HG03175 (cell line): ENCODE data around the gene ENPP3.

Experiments
- ATAC-seq: cut with Tn5 transposase; IDR thresholded peaks from one replicate; pipeline ENCODE4 v1.9.1; 2021; ENCODE audit warnings: mild to moderate bottlenecking, moderate library complexity; ENCODE audit not compliant: unreplicated experiment

Gene ENPP3

DNA sequence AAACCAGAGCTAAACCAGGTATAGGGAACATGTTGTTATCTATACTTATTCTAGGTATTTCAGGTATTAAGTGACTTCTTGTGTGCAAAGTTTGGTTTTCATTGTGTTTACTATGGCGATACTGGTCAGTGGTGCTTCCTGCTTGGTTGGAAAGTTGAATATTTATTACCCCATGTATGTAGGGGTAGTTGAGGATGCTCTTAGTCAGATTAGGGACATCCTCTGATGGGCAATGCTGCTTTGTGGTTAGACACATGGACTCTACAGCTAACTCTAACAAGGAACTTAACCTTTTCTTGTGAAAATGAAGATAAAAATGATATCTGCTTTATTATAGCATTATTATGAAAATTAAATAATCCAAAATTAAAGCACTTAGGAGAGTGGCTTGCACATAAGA lies 126.6 kb downstream of the ENPP3 start:
- ATAC-seq, result no peak

DNA sequence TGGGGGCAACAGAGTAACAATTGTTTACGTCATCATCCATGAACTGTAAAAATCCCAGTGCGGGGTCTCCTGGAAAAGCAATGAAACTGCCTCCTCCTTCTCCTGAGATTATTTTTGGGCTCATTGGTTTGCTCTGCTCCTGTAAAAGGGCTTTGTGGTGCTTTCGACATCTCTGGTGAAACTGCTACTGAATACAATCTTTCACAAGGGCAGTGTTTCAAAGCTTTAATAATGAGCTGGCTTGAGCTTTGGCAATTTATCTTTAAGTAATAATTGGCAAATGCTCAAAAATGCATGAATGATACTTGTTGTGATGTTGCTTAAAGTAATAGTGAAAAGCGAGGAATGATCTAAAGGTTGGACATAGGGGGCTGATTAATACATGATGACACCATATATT lies 127.2 kb downstream of the ENPP3 start:
- ATAC-seq, result no peak

DNA sequence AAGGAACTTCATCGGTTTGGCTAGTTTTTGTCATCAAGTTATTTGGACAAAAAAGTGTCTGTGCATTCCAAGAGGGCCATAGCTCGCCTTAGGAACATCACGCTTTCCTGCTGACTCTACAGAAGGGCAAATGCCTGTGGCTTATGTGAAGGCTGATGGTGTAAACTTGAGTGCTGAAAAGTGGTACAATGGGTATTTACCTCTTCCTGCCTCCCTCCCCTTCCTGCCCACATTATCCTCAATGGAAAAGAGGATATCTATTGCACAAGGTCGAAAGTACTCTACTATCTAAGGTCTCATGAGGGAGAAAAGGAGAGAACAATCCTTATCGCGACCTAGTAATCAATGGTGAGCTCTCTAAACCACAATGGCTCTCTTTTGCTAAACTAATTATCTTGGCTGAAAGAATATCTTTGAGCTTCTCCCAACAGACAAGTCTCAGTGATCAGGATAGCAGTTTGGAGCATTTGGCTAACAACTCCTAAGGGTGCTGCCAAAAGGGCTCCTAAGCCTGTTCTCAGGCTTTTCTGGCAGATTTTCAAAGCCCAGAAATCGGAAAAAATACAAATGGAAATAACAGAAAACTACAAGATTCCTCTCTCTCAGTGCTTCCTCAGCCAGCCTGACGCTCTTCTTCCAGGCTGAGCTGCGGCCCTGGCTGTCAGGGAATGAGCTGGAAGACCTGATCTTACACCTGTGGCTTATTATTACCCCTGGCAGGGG lies 128.1 kb downstream of the ENPP3 start:
- no peak for ATAC-seq

DNA sequence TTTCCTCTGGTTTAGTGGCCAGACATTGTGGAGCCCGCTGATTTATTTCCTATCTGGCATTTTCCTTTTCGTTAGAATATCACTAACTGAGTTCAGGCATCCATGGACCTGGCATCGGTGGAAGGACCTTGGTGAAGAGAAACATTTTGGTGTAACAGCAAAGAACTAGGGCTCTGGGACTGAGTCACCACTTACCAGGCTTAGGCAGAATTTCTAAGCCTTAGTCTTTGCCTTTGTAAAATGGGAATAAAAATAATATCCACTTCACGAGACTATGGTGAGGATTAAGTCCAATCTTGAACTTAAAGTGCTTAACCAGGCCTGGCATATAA lies 128.7 kb downstream of the ENPP3 start:
- ATAC-seq, result no peak

DNA sequence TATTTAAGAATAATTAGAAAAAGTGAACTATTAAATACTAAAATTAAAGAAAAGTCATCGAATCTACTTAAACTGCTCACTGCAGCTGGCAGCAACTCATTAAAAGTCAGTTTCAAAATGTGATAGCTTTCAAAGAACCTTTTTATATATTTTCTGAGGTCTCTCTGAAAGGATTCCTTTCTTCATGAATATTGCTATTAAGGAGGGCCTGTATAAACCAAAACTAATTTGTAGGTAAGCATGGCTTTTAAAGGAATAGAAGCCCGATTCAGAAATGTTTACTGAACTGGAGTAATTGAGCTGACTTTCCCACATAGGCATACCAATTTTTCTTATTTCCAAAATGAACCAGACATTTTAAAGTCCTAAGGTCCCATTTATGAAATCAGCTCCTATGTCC lies 129.5 kb downstream of the ENPP3 start:
- no peak for ATAC-seq

DNA sequence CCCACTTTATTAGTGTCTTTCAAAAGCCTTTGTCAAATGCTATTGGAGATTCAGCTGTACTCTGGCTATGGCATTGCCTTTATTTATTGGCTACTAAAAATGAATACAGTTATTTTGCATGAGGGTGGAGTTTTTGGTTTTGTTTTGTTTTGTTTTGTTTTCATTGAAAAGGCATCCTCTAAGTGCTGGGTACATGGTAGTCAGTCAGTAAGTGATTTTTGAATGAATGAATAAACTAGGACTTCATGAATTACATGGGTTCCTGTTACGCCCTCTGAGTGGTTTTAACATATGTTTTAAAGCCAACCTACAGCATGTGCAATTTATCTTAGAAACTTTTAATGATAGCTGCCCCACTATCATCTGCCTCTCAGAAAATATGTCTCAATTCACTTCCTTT lies 131.9 kb downstream of the ENPP3 start:
- no peak for ATAC-seq

DNA sequence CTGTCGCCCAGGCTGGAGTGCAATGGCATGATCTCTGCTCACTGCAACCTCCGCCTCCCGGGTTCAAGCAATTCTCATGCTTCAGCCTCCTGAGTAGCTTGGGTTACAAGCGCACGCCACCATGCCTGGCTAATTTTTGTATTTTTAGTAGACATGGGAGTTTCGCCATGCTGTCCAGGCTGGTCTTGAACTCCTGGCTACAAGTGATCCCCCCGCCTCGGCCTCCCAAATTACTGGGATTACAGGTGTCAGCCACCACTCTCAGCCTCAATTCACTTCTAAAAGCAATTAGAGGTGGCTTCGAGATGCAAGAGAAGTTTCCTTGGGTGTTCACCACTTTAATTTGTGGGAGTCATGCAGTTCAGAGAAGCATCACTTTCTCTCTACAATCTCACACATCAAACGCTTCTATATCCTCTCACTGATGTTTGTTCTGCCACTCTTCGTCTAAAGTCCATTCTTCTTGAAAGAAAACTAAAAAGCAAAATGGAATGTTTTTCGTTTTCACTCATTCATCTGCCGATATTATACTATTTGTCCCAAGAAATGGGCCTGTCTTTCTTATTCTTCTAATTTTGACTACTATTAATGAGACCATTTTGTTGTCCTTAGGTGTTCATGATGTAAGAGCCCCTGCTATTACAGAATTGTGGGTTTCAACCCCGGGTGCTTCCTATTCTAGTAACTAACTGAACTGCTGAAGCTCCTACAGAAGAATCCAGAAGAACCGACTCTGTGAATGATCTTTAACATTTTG lies 132.5 kb downstream of the ENPP3 start:
- no peak for ATAC-seq

DNA sequence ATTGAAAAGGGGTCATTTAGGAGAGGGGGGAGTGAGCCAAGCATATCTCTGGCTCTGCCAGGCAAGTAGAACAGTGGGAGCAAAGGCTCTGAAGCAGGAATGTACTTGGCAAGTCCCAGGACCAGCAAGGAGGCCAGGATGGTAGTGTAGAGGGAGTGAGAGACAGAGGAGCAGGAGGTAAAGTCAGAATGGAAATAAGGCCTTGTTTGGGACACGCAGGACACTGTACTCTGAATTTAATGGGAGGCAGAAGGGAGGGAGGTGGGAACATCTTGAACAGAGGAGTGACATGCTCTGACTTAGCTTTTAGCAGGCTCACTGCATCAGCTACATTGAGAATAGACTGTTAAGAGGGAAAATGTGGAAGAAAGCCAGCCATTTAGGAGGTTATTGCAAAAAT lies 133.7 kb downstream of the ENPP3 start:
- no peak for ATAC-seq

DNA sequence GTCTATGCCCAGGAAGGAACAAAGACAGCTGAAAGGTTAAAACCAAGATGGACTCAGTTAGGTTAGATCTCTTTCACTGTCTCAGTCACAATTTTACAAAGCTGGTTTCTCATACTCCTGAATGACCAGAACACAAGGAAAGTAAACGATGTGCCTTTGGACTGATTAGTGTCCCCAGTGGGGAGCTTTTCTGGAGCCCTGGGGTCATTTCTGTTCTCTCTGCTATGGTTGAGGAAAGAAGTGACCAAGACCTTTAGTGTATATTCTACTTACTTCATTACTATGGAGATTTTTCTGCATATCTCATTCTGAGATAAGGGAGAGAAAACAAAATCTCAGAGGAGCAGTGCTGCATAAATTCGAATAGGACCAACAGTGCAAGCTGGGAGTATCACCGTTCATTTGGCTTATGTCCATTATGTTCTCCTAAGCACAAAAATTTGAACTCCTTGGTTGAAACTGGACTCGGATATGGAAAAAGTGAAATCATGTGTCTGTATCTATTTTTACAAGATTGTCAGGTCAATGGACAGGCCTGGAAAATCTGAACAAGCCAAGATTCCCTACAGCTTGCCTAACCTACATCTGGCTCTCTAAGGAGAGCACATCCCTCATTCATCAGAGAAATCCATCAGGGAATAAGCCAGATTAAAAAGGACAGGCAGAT lies 136.3 kb downstream of the ENPP3 start:
- ATAC-seq, result no peak

DNA sequence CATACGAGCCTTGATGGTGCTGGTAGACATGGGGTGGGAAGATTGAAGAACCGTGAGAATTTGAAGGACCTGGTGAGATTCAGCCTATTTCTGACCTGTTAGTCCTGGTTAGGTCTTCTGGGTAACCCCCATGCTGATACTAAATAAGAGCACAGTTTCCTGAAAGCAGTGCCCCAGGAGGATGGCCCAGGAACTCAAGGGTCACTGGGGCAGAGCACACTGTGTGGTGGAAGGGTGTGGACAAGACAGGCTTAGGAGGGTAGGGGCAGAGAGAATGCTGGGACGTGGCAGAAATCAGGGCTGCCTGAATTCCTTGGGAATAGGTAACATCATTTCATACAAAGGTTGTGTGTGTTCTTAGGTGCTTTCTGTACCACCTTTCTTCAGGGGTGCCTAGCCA lies 138.8 kb downstream of the ENPP3 start:
- ATAC-seq, result no peak

DNA sequence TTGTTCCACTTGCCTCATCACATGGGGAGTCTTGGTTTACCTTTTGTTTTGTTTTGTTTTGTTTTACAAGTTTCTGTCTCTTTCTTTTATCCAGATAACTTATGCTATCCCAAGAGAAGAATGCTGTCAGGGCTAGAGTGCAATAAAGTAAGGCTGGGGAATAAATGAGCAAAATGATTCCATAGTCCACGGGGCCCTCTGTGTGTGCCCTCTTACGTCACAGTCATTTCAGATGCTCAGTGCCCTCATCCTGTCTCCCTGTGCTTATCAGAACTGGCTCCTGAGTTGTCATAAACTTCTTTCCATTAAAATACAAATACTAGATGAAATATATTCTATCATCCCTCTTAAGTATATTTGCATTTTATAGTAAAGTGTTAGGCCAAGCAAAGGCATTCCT lies 139.9 kb downstream of the ENPP3 start:
- no peak for ATAC-seq

DNA sequence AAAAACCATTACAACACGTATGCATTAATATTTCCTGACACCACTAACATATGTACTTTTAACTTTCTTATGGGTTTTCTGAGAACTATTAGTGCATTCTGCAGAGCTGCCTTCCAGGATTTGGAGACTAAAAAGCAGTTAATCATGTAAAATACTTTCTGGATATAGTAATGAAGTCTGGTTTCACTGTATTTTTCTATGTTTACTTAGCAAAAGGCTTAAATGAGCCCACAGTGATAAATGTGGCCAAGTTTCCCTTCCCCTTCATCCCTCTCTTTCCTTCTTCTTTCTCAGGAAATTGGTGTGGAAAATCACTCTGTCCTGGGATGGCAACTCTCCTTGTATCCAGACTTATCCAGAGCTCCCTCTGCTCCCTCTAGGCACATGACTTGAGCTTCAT lies 141.1 kb downstream of the ENPP3 start:
- no peak for ATAC-seq

DNA sequence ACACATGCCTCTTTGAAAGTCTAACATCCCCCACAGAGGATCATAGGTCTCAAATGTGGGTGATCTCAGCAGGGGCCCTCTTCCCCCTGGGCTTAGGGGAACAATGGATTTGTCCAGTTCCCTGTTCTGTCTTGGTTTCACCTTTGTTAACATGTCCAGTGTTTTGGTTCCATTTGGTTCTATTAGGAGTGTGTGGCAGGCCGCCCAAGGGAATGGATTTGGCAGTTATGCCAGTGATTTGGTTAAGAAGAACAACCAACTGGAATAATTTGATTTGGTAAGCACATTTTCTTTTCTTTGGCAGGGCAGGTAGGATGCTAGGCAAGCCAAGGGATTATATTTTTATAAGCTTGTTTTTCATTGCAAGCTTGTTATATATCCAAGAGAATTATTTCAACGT lies 142.2 kb downstream of the ENPP3 start:
- ATAC-seq, result no peak

DNA sequence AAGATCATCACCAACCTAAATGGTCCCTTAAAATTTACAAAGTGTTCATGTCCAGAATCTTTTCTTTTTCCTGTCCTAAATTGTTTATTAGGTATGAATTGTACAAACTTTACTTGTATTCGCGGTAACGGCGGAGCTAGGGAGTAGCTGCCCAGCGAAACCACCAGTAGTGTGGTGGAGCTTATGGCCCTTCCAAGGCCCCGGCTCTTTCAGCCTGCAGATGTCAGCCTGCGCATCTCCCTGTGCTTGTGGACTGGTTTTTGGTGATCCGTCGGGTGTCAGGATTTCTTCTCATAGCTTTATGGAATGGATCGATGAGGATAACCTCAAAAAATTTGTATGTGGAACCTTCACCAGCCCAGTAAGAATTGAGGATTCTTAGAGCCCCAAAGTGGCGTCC lies 143.5 kb downstream of the ENPP3 start:
- ATAC-seq, result no peak

DNA sequence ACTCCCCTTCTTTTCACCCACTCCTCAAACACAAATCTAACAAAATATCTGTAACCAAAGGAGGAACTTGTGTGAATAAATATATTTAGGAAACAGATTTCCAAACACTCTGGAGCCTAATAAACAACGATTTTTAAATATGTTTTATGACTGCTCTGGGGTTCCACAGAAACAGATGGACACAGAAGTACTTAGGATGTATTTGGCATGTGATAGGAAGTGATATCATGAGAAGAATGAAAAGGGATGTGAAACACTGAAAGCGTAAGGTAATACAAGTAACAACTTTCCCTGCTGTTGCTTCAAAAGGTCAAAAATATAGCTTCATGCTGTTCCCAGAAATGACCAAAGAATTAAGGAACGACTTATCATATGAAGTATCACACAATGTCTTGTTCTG lies 144.6 kb downstream of the ENPP3 start:
- no peak for ATAC-seq

DNA sequence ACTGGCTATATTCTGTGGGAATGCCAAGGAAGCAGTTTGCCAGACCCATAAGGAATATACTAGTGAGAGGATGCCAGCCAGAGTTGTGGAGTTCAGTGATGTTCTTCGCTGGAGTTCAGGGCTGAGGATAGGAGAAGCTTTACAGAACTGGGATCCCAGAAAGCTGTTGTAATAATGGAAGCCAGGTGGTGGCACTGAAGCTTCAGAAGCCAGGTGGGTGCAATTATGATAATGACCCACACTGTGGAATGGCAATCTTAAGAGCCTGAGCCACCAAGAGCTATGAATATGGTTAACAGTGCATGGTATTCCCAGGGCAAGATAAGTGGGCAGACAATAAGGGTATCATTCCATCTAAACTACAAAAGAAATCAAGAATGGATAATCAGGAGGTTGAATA lies 145.7 kb downstream of the ENPP3 start:
- no peak for ATAC-seq

DNA sequence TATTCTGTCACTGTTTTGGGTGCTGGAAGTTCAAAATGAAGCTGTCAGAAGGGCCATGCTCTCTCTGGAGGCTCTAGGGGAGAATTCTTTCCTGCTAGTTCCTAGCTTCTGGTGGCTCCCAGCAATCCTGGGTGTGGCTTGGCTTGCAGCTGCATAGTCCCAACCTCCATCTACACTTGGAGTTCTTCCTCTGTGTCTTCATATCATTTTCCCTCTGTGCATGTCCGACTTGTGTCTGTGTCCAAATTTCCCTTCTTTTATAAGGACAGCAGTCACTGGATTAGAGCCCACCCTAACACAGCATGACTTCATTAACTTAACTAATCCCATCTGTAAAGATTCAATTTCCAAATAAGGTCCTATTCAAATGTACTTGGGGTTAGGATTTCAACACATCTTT lies 147.5 kb downstream of the ENPP3 start:
- no peak for ATAC-seq

DNA sequence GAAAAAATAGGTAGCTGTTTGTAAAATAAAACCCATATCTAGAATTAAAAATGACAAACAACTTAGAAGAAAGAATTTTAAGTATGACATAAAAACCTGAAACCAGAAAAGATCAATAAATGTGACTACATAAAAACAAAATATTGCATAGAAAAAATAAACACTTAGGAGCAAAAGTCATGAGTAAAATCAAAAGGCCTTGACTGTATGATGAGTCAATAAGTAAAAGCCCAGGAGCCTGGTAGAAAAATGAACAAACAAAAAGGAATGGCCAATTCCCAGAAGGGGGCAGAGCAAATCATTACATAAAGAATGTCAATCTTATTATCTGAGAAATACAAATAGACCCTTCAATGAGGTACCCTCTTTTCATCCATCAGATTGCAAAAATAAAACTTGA lies 150.0 kb downstream of the ENPP3 start:
- ATAC-seq, result no peak

DNA sequence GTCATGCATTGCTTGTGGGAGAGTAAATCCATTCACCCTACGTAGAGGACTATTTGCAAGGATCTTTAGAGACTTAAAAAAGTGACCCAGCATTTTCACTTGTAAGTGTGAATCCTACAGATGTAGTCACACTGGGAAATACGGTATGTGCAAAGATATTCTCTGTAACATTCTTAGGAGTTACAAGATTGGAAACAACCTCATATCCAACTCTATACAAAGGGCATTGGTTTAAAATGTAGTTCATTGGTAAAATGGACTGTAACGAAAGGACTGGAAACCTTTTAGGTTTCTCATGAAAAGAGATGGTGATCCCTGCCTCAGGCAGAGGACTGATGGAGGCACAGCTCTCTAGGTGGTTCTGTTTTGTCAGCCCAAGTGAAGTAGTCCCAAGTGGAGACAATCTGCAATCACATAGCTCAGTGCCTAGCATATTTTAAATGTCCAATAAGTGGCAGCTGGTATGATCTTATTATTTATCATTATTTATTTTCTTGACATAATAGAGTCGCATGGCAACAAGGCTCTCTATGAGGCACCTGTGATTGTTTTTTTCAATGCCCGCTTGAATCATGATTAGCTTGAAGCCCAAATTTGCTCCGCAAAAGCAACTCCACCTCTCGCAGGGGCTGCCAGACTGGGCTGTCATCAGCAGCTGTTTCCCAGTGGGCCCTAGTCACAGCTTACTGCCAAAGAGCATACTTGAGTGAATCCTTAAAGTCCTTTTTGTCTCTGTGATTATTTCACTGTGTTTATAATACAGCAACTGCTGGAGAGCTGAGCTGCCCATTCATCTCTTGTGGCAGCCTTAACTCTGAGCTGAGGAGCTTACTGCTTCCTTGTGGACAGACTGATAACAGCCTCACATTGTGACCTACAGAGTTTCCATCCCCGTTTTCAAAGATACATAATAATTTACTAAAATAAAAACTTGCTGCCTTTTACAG lies 150.9 kb downstream of the ENPP3 start:
- ATAC-seq, result no peak

DNA sequence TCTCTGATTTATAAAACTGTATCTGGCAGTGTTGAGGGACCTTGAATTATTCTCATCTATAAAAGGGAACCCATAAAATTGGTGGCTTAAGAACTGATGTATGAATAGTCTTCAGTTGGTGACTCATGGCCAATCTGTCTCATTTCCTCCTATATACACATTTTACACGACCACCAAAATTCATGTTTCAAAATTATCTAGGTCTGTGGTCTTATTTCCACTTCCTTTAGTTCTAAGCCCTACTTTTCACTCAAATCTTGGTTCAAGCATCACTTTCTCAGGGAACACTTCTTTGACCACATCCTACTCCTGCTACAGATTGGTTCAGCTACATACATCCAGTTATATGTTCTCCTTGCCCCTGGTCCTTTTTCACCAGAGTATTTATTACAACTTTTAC lies 152.1 kb downstream of the ENPP3 start:
- ATAC-seq, result no peak

DNA sequence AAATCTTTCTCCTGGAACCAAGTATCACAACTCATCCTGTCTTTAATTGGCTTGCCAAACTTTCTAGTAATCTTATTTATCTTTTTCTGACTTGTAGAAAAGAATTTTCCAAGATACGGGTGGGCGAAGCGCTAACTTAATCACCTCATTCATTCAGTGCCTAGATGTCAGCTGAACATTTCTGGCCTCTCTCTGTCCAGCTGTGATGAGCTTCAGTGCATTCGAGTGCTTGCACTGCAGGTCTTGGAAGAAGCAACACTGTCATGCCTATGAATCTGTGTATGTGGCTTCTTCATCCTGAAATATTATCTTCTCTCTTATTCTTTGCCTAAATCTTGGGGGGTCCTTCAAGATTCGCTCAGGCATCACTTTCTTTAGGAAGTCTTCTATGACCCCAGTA lies 154.4 kb downstream of the ENPP3 start:
- no peak for ATAC-seq
